Ramos (cell line): ENCODE data around the gene BCKDHA.
"Not testable (repeated sequence)": the region's sequence is repeated elsewhere in the genome, so short reads cannot be mapped to it uniquely, and the experiment has no call there.

Experiments
- in situ Hi-C: fragments of 300-500 bp; cut with MboI; formaldehyde crosslinking; loops from one replicate; pipeline ENCODE4 v1.14.3; 2022; ENCODE audit warnings: low sequenced_read_pairs; ENCODE audit not compliant: unreplicated experiment

The BCKDHA gene

GRCh38 chr19:41422955-41423354, 25.3 kb downstream of the BCKDHA start:
- in situ Hi-C loops = no loop called here

- in situ Hi-C loops = no loop called here
Measured at GRCh38 chr19:41424335-41425173, 26.9 kb downstream of the BCKDHA start.

GRCh38 chr19:41425174-41426115, 27.8 kb downstream of the BCKDHA start:
- in situ Hi-C loops = no loop called here

- in situ Hi-C loops = no loop called here
Measured at GRCh38 chr19:41426116-41426841, 28.7 kb downstream of the BCKDHA start.

GRCh38 chr19:41426952-41427646, 29.5 kb downstream of the BCKDHA start, which contains the start of gene B3GNT8:
TSS of gene B3GNT8 (minus strand) at chr19:41427374. CDS start at chr19:41426778, 596 bp downstream.
- in situ Hi-C loops = no loop called here

GRCh38 chr19:41427647-41428480, 30.2 kb downstream of the BCKDHA start:
- in situ Hi-C loops = no loop called here

GRCh38 chr19:41428481-41428859, 30.9 kb downstream of the BCKDHA start:
- in situ Hi-C loops = no loop called here

GRCh38 chr19:41430922-41431321, 33.3 kb downstream of the BCKDHA start:
- in situ Hi-C loops = no loop called here

GRCh38 chr19:41431426-41432386, 34.1 kb downstream of the BCKDHA start:
- in situ Hi-C loops = no loop called here

- in situ Hi-C loops = no loop called here
Measured at GRCh38 chr19:41433171-41433570, 35.6 kb downstream of the BCKDHA start.

- in situ Hi-C loops = no loop called here
Measured at GRCh38 chr19:41434450-41434849, 36.8 kb downstream of the BCKDHA start.

- in situ Hi-C loops = not testable (repeated sequence)
Measured at GRCh38 chr19:41435376-41435775, 37.8 kb downstream of the BCKDHA start.

GRCh38 chr19:41435936-41436673, 38.5 kb downstream of the BCKDHA start:
- in situ Hi-C loops = no loop called here

GRCh38 chr19:41436674-41436951, 39.0 kb downstream of the BCKDHA start:
- in situ Hi-C loops = no loop called here

GRCh38 chr19:41437944-41438574, 40.4 kb downstream of the BCKDHA start:
- in situ Hi-C loops = no loop called here

GRCh38 chr19:41439441-41440222, 42.0 kb downstream of the BCKDHA start, which contains the start of gene DMAC2:
TSS of gene DMAC2 (minus strand) at chr19:41439912. CDS start at chr19:41439899, 13 bp downstream.
- in situ Hi-C loops = no loop called here
